K562 (cell line): ENCODE data around the gene SPIRE1. TPM values are rescaled to one million over a fixed set of nuclear protein-coding genes. Genes with fewer than 3 reads are reported as not detected.

Experiments used
- ATF7 ChIP-seq: fragments of 450-650 bp; IDR thresholded peaks from 2 replicates; pipeline ENCODE4 v1.7.1; 2014; ENCODE audit warnings: mild to moderate bottlenecking, moderate library complexity
- CHD2 ChIP-seq: IDR thresholded peaks from 2 replicates; pipeline ENCODE4 v1.6.1; 2011; ENCODE audit warnings: low read depth, low read length
- ETV5 ChIP-seq: sonication (generic); formaldehyde crosslinking; IDR thresholded peaks from 2 replicates; pipeline ENCODE4 v1.4.0; 2020; ENCODE audit warnings: low read depth, mild to moderate bottlenecking, missing genetic modification reagents
- ETV6 ChIP-seq, 3 experiments: fragments of 150-350 bp in 1 of 3; sonication (generic) in 1 of 3; formaldehyde crosslinking in 1 of 3; IDR thresholded peaks; 2 replicates each; pipeline versions ENCODE4 v1.6.1 to v1.8.0; 2014 to 2022; ENCODE audit warnings: borderline replicate concordance in 2 of 3, low read depth in 2 of 3, antibody characterized with exemption in 1 of 3, low read length in 1 of 3, mild to moderate bottlenecking in 1 of 3, missing genetic modification reagents in 1 of 3
- GTF2E2 ChIP-seq: fragments of 200-800 bp; sonication (Bioruptor generic); IDR thresholded peaks from 2 replicates; pipeline ENCODE4 v1.6.1; 2016; ENCODE audit warnings: missing genetic modification characterization, missing compliant biosample characterization
- HOMEZ ChIP-seq: fragments of 250-450 bp; sonication (Bioruptor Pico); IDR thresholded peaks from 2 replicates; pipeline ENCODE4 v1.4.0; 2020; ENCODE audit warnings: mild to moderate bottlenecking, moderate library complexity
- KDM2B ChIP-seq: fragments of 250-450 bp; sonication (Bioruptor Pico); IDR thresholded peaks from 2 replicates; pipeline ENCODE4 v1.8.0; 2021; ENCODE audit warnings: mild to moderate bottlenecking, moderate library complexity
- MXD1 ChIP-seq: fragments of 250-450 bp; sonication (Bioruptor Pico); IDR thresholded peaks from 2 replicates; pipeline ENCODE4 v1.8.0; 2021; ENCODE audit warnings: borderline replicate concordance, mild to moderate bottlenecking, moderate library complexity; ENCODE audit not compliant: poor library complexity, severe bottlenecking
- PKNOX1 ChIP-seq: fragments of 450-650 bp; IDR thresholded peaks from 2 replicates; pipeline ENCODE4 v1.6.1; 2016
- SRSF3 ChIP-seq: fragments of 200-400 bp; formaldehyde crosslinking; IDR thresholded peaks from 2 replicates; pipeline ENCODE4 v1.6.1; 2016; ENCODE audit warnings: mild to moderate bottlenecking, low read length, moderate library complexity; ENCODE audit not compliant: insufficient read depth
- SUPT5H ChIP-seq: fragments of 450-650 bp; IDR thresholded peaks from 2 replicates; pipeline ENCODE4 v1.6.1; 2016
- TCF3 ChIP-seq: sonication (generic); formaldehyde crosslinking; IDR thresholded peaks from 2 replicates; pipeline ENCODE4 v1.4.0; 2020; ENCODE audit warnings: mild to moderate bottlenecking, missing genetic modification reagents
- ZNF232 ChIP-seq: sonication (generic); formaldehyde crosslinking; IDR thresholded peaks from 2 replicates; pipeline ENCODE4 v1.8.0; 2022; ENCODE audit warnings: mild to moderate bottlenecking, missing genetic modification reagents
- polyA plus RNA-seq, 8 experiments: library from polyadenylated mRNA; depleted of rRNA in 4 of 8; stranded (reverse) in 5 of 8; unstranded in 3 of 8; fragments of >200 nt; fragmentation: Nextera tagmentation in 2 of 8; fragmentation: Illumina TruSeq in 1 of 8; extraction: Ambion mirVana in 2 of 8; extraction: Trizol in 1 of 8; gene quantifications; 2 replicates each; pipeline versions ENCODE4 v1.2.1 to v1.2.3, GENCODE V29; 2011 to 2014; ENCODE audit warnings: inconsistent platforms in 1 of 8, missing spikeins in 1 of 8
- total RNA-seq, 7 experiments: library from RNA; depleted of rRNA in 6 of 7; stranded (reverse); fragments of >200 nt in 6 of 7; fragmentation: Illumina TruSeq in 2 of 7; extraction: Trizol in 2 of 7; gene quantifications; 2 replicates each; pipeline versions ENCODE4 v1.2.1 to v1.2.3, GENCODE V29; 2011 to 2021; ENCODE audit warnings: low replicate concordance in 1 of 7

SPIRE1 gene
- total and polyA plus RNA-seq, 9 of the 15 experiments (the other 6 are each of a cell fraction or from before 2014, with no cell fraction given): 2.9 to 14.0 (median 10.2) TPM

- TF ChIP-seq CHD2 (no peak), SRSF3 (no peak), ZNF232 (CRISPR knock-in tag) (no peak), ETV6 (IDR thresholded peaks at IDR 0.05; ENCODE audit: borderline replicate concordance in 1 of 2, low read depth in 2 of 2, low read length in 1 of 2) (no peak), ETV6 (CRISPR knock-in tag; IDR thresholded peaks at IDR 0.05; ENCODE audit: borderline replicate concordance) (no peak), TCF3 (no peak), KDM2B (no peak), ETV5 (CRISPR knock-in tag) (no peak), MXD1 (CRISPR knock-in tag) (no peak), ATF7 (no peak; the same call in 1 of the 2 replicates), GTF2E2 (tag) (no peak), HOMEZ (CRISPR knock-in tag) (no peak), SUPT5H (no peak), PKNOX1 (no peak)
- TF ChIP-seq, all 486 proteins: peak for 44
These were observed 796 bp downstream of the SPIRE1 start (continued) for GRCh38 chr18:12656938-12657683.
